Measurements from ENCODE around the gene SOX11. TPM values are rescaled to one million over a fixed set of nuclear protein-coding genes. Genes with fewer than 3 reads are reported as not detected.

The SOX11 gene
- total and polyA plus RNA-seq, 2 donors (not counting 1 experiment from before 2014, with no cell fraction given): 0.01 TPM; not detected in 1

- TF ChIP-seq EZH2 (IDR thresholded peaks at IDR 0.05; ENCODE audit: borderline replicate concordance, insufficient read depth, low read depth, low read length, poor library complexity, severe bottlenecking) (no peak), CTCF (IDR thresholded peaks at IDR 0.05) (no peak)
- no peaks in the 10 kb centered on the region for H3K4me1 ChIP-seq (ENCODE audit: control insufficient read depth in 2 of 2, insufficient read depth in 2 of 2, low read length in 2 of 2)
- intact Hi-C loops (cut with micrococcal nuclease): no loop called here
- Mint-ChIP-seq H3K4me1 (peaks cover 3% of the 10 kb centered on the region), H3K9me3 (ENCODE audit: insufficient read depth) (no peaks in the 10 kb centered on the region), H3K27me3 (no peaks in the 10 kb centered on the region), H3K4me3 (no peak overlapping the region), H3K27ac (no peak overlapping the region)
- ChIA-PET CTCF (no interaction called here), POLR2A (no interaction called here)
- H3K36me3 ChIP-seq (replicated peaks in 1 of 2; ENCODE audit: control extremely low read depth in 1 of 2, control insufficient read depth in 1 of 2, extremely low read depth in 1 of 2, insufficient read depth in 2 of 2, low read length in 1 of 2): no peaks in the 10 kb centered on the region
- H3K9me3 ChIP-seq (ENCODE audit: control extremely low read depth in 1 of 3, control insufficient read depth in 2 of 3, insufficient read depth in 1 of 3, low read length in 2 of 3): peaks cover 0 to 4% (median 0%) of the 10 kb centered on the region in 3 donors
- H2AFZ ChIP-seq (ENCODE audit: insufficient read depth, low read depth, low read length, poor library complexity, severe bottlenecking): no peak overlapping the region
- no peaks in the 10 kb centered on the region for H4K20me1 ChIP-seq (ENCODE audit: control insufficient read depth, insufficient read depth, low read length, poor library complexity, severe bottlenecking)
- H3K79me2 ChIP-seq (ENCODE audit: control insufficient read depth, insufficient read depth, low read length): no peaks in the 10 kb centered on the region
- ATAC-seq (ENCODE audit: low read depth) (no peak), DNase-seq (no peak)
- no peak overlapping the region for H3K4me2 ChIP-seq (replicated peaks; ENCODE audit: low read depth, low read length, poor library complexity, severe bottlenecking)
- no peak overlapping the region for H3K4me3 ChIP-seq (ENCODE audit: control extremely low read depth in 1 of 5, extremely low read depth in 1 of 5, insufficient read depth in 1 of 5, low read depth in 2 of 5, low read length in 4 of 5)
- no peak overlapping the region for H3K27ac ChIP-seq (ENCODE audit: low read length in 2 of 2)
- H3K27me3 ChIP-seq (replicated peaks in 1 of 4; ENCODE audit: control extremely low read depth in 1 of 4, control insufficient read depth in 3 of 4, insufficient read depth in 4 of 4, low read length in 3 of 4): no peaks in the 10 kb centered on the region
- H3K9ac ChIP-seq (ENCODE audit: low read length): no peak overlapping the region
- WGBS (ENCODE audit: insufficient coverage): 93% methylated on average over 3 of the region's 5 CpGs
These were observed 30.8 kb upstream of the SOX11 start for GRCh38 chr2:5661362-5661761.

GRCh38 chr2:5664278-5664681, 27.9 kb upstream of the SOX11 start:
- no peaks in the 10 kb centered on the region for H4K20me1 ChIP-seq (ENCODE audit: control insufficient read depth, insufficient read depth, low read length, poor library complexity, severe bottlenecking)
- H3K36me3 ChIP-seq (replicated peaks in 1 of 2; ENCODE audit: control extremely low read depth in 1 of 2, control insufficient read depth in 1 of 2, extremely low read depth in 1 of 2, insufficient read depth in 2 of 2, low read length in 1 of 2): no peaks in the 10 kb centered on the region
- no peak overlapping the region for H3K4me3 ChIP-seq (ENCODE audit: control extremely low read depth in 1 of 5, extremely low read depth in 1 of 5, insufficient read depth in 1 of 5, low read depth in 2 of 5, low read length in 4 of 5)
- H2AFZ ChIP-seq (ENCODE audit: insufficient read depth, low read depth, low read length, poor library complexity, severe bottlenecking): no peak overlapping the region
- H3K27ac Mint-ChIP-seq: no peak overlapping the region
- POLR2A ChIA-PET: no interaction called here
- H3K4me1 Mint-ChIP-seq: peaks cover 3% of the 10 kb centered on the region
- H3K79me2 ChIP-seq (ENCODE audit: control insufficient read depth, insufficient read depth, low read length): no peaks in the 10 kb centered on the region
- no peak for TF ChIP-seq CTCF (IDR thresholded peaks at IDR 0.05)
- no peak for TF ChIP-seq EZH2 (IDR thresholded peaks at IDR 0.05; ENCODE audit: borderline replicate concordance, insufficient read depth, low read depth, low read length, poor library complexity, severe bottlenecking)
- 100% methylated on average over 1 of the region's 4 CpGs for WGBS (ENCODE audit: insufficient coverage)
- no peak overlapping the region for H3K27ac ChIP-seq (ENCODE audit: low read length in 2 of 2)
- no peak for DNase-seq
- H3K4me3 Mint-ChIP-seq: no peak overlapping the region
- no peaks in the 10 kb centered on the region for H3K4me1 ChIP-seq (ENCODE audit: control insufficient read depth in 2 of 2, insufficient read depth in 2 of 2, low read length in 2 of 2)
- H3K27me3 ChIP-seq (replicated peaks in 1 of 4; ENCODE audit: control extremely low read depth in 1 of 4, control insufficient read depth in 3 of 4, insufficient read depth in 4 of 4, low read length in 3 of 4): no peaks in the 10 kb centered on the region
- H3K9me3 Mint-ChIP-seq (ENCODE audit: insufficient read depth): no peaks in the 10 kb centered on the region
- H3K9ac ChIP-seq (ENCODE audit: low read length): no peak overlapping the region
- ATAC-seq (ENCODE audit: low read depth): no peak
- peaks cover 0 to 5% (median 0%) of the 10 kb centered on the region in 3 donors for H3K9me3 ChIP-seq (ENCODE audit: control extremely low read depth in 1 of 3, control insufficient read depth in 2 of 3, insufficient read depth in 1 of 3, low read length in 2 of 3)
- intact Hi-C loops (cut with micrococcal nuclease): no loop called here
- CTCF ChIA-PET: no interaction called here
- no peaks in the 10 kb centered on the region for H3K27me3 Mint-ChIP-seq
- no peak overlapping the region for H3K4me2 ChIP-seq (replicated peaks; ENCODE audit: low read depth, low read length, poor library complexity, severe bottlenecking)
